ENCODE results near the gene MBD6. TPM values are rescaled to one million over a fixed set of nuclear protein-coding genes. Genes with fewer than 3 reads are reported as not detected.

The MBD6 gene
- total and polyA plus RNA-seq, 2 of the 13 experiments (the other 11 are each of a cell fraction or from before 2014, with no cell fraction given) = 4.1 to 5.9 TPM

DNA sequence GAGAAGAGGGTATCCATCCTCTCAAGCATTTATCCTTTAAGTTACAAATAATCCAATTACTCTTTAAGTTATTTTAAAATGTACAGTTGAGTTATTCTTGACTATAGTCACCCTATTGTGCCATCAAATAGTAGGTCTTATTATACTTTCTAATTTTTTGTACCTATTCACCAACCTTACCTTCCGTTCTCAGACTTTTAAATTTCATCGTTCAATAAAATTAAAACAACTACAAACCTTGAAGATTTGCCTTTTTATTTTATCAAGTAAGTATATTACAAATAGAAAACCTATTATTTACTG lies 25.3 kb downstream of the MBD6 start (continued):
- TF ChIP-seq AHDC1 (CRISPR knock-in tag; IDR thresholded peaks at IDR 0.05; ENCODE audit: borderline replicate concordance) (no peak), THYN1 (CRISPR knock-in tag; IDR thresholded peaks at IDR 0.05; ENCODE audit: borderline replicate concordance, low read depth) (no peak), ZNF446 (CRISPR knock-in tag; IDR thresholded peaks at IDR 0.05) (no peak)

DNA sequence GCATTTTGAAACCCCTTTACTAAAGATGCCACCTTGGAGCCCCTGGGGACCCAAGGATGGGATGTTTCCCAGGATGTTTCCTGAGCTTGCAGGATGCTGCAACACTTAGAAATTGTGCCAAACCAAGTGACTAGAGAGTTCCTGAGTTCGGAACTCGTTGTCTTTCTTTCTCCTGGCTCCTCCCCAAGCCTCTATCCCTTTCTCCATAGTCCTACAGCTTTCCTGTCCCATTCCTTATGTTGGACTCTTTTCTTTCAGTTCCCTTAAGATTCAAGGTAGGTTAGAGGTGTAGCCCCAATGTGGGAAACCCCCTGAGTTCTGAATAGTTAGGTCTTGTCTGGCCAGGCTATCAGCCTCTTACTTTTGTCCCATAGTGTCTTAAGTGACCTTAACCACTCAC lies 25.9 kb downstream of the MBD6 start:
- BruUV-seq (replicated peaks) = no TSS peak
- ChIA-PET CTCF (ENCODE audit: low intra/inter-chr PET ratio, low total read pairs) (no interaction called here), POLR2A (interaction anchor here (1.0 kb wide), 1 partner anchor 28 kb away, joined by 3 read pairs; no protein-coding TSS in a partner anchor)
- H3K79me2 ChIP-seq (ENCODE audit: insufficient read depth, low read length) = peaks cover 20% of the 10 kb centered on the region
- intact Hi-C loops (cut with micrococcal nuclease; ENCODE audit: unreplicated experiment) (no loop called here), in situ Hi-C loops (cut with HindIII; ENCODE audit: extremely low pct_ligation_motif_present, low pct_unique_long_range_greater_than_20kb) (no loop called here)
- H3K4me2 ChIP-seq (ENCODE audit: low read depth, low read length) = peak overlapping the region; percentile 81; the same call in 1 of the 2 replicates
- H3K9ac ChIP-seq (ENCODE audit: insufficient read depth, low read depth, low read length) = no peak overlapping the region
- DNase-seq (ENCODE audit: low spot score) (no peak), FAIRE-seq (no peak), ATAC-seq (no peak)
- H3K9me3 ChIP-seq (ENCODE audit: low read length) = no peaks in the 10 kb centered on the region
- no peak overlapping the region for H3K4me3 ChIP-seq (replicated peaks in 1 of 3; ENCODE audit: insufficient read depth in 1 of 3, low read depth in 2 of 3, low read length in 3 of 3)
- H3K4me1 ChIP-seq (ENCODE audit: insufficient read depth, low read length) = peaks cover 61% of the 10 kb centered on the region
- WGBS (ENCODE audit: low lambda C conversion rate) = 6% methylated on average over 2 of the region's 2 CpGs
- H3K27ac ChIP-seq (ENCODE audit: extremely low read length, insufficient read depth, low read length) = no peak overlapping the region
- no peaks in the 10 kb centered on the region for H4K20me1 ChIP-seq (ENCODE audit: insufficient read depth, low read length)
- no peak overlapping the region for H2AFZ ChIP-seq (ENCODE audit: low read length)
- peaks cover 1 to 27% of the 10 kb centered on the region in 2 experiments; a peak in 3 of 5 replicates for H3K27me3 ChIP-seq (ENCODE audit: control insufficient read depth in 1 of 2, insufficient read depth in 2 of 2, low read length in 2 of 2)
- no peaks in the 10 kb centered on the region for H3K36me3 ChIP-seq (replicated peaks in 1 of 2; ENCODE audit: control insufficient read depth in 1 of 2, insufficient read depth in 2 of 2, low read length in 2 of 2)
- TF ChIP-seq STAG1 (CRISPR knock-in tag; IDR thresholded peaks at IDR 0.05) = no peak
- TF ChIP-seq ZNF616 (CRISPR knock-in tag; IDR thresholded peaks at IDR 0.05; ENCODE audit: low read depth) = no peak
- no peak for TF ChIP-seq FOSL2 (CRISPR knock-in tag; IDR thresholded peaks at IDR 0.05)
- no peak for TF ChIP-seq ZNF441 (CRISPR knock-in tag; IDR thresholded peaks at IDR 0.05; ENCODE audit: borderline replicate concordance)
- TF ChIP-seq, protein P1, sequence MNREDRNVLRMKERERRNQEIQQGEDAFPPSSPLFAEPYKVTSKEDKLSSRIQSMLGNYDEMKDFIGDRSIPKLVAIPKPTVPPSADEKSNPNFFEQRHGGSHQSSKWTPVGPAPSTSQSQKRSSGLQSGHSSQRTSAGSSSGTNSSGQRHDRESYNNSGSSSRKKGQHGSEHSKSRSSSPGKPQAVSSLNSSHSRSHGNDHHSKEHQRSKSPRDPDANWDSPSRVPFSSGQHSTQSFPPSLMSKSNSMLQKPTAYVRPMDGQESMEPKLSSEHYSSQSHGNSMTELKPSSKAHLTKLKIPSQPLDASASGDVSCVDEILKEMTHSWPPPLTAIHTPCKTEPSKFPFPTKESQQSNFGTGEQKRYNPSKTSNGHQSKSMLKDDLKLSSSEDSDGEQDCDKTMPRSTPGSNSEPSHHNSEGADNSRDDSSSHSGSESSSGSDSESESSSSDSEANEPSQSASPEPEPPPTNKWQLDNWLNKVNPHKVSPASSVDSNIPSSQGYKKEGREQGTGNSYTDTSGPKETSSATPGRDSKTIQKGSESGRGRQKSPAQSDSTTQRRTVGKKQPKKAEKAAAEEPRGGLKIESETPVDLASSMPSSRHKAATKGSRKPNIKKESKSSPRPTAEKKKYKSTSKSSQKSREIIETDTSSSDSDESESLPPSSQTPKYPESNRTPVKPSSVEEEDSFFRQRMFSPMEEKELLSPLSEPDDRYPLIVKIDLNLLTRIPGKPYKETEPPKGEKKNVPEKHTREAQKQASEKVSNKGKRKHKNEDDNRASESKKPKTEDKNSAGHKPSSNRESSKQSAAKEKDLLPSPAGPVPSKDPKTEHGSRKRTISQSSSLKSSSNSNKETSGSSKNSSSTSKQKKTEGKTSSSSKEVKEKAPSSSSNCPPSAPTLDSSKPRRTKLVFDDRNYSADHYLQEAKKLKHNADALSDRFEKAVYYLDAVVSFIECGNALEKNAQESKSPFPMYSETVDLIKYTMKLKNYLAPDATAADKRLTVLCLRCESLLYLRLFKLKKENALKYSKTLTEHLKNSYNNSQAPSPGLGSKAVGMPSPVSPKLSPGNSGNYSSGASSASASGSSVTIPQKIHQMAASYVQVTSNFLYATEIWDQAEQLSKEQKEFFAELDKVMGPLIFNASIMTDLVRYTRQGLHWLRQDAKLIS (CRISPR knock-in tag; IDR thresholded peaks at IDR 0.05) = no peak
- TF ChIP-seq, protein P2, sequence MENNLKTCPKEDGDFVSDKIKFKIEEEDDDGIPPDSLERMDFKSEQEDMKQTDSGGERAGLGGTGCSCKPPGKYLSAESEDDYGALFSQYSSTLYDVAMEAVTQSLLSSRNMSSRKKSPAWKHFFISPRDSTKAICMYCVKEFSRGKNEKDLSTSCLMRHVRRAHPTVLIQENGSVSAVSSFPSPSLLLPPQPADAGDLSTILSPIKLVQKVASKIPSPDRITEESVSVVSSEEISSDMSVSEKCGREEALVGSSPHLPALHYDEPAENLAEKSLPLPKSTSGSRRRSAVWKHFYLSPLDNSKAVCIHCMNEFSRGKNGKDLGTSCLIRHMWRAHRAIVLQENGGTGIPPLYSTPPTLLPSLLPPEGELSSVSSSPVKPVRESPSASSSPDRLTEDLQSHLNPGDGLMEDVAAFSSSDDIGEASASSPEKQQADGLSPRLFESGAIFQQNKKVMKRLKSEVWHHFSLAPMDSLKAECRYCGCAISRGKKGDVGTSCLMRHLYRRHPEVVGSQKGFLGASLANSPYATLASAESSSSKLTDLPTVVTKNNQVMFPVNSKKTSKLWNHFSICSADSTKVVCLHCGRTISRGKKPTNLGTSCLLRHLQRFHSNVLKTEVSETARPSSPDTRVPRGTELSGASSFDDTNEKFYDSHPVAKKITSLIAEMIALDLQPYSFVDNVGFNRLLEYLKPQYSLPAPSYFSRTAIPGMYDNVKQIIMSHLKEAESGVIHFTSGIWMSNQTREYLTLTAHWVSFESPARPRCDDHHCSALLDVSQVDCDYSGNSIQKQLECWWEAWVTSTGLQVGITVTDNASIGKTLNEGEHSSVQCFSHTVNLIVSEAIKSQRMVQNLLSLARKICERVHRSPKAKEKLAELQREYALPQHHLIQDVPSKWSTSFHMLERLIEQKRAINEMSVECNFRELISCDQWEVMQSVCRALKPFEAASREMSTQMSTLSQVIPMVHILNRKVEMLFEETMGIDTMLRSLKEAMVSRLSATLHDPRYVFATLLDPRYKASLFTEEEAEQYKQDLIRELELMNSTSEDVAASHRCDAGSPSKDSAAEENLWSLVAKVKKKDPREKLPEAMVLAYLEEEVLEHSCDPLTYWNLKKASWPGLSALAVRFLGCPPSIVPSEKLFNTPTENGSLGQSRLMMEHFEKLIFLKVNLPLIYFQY (CRISPR knock-in tag; IDR thresholded peaks at IDR 0.05; ENCODE audit: borderline replicate concordance) = no peak

Data from HepG2 (cell line).